Stimulated activated naive CD4-positive, alpha-beta T cell (primary cell): ENCODE measurements around the gene CHFR.
"Not testable (repeated sequence)": the region's sequence is repeated elsewhere in the genome, so short reads cannot be mapped to it uniquely, and the experiment has no call there.

Experiments used
- DNase-seq, 6 experiments: peaks; one replicate each; lab custom pipeline; 2025; lab: John Stamatoyannopoulos, UW

CHFR gene

DNA sequence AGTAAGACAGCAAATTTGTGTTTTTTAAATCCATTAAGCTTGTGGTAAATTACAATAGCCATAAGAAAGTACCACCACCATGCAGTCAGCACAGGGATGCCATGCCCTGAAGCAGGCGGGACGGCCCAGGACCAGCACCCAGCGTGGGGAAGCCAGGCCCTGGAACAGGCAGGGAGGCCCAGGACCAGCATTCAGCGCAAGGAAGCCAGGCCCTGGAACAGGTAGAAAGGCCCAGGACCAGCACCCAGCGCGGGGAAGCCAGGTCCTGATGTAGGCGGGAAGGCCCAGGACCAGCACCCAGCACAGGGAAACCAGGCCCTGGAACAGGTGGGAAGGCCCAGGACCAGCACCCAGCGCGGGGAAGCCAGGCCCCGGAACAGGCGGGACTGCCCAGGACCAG lies 13.2 kb downstream of the CHFR start:
- no peak for DNase-seq

GRCh38 chr12:132873724-132874123 lies 13.7 kb downstream of the CHFR start:
- no peak for DNase-seq

DNA sequence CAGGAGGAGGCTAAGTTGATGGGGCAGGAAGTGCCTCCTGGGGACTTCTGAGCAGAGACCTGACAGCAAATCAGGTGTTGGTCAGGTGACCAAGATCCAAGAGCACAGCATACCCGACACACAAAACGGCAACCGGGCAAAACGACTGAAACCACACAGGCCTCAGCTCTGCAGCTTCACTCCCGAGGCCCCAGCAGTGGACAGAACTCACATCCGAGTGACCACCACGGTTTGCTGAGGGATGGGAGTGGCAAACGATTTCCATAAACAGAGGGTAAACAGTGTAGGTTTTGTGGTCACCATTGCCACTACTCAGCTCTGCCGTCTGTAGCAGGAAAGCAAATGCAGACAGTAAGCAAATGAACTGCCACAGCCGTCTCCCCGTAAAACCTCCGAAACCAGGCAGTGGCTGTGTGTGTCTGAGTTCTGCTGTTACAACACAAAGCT lies 14.4 kb downstream of the CHFR start:
- peak; percentile 10 to 69 (median 18) for DNase-seq

GRCh38 chr12:132872073-132872855 lies 15.1 kb downstream of the CHFR start:
- DNase-seq = peak in 1 of 6 experiments; percentile 13

DNA sequence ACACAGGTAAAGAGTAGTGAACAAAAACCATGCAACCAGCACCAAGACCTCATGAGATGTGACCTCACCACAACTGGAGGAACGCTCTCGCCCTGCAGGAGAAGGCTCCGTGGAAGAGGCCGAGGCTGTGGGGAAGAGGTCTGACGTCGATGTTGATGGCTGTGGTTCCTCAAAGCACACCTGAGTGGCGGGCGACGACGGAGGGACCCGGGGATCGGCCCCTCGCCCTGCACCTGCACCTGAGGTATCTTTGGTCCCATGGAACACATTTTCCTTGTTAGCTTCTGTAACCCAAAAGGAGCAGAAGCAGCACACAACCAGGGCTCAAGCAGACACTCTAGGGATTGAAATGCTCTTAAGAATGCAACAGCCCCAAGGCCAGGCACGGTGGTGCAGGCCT lies 17.9 kb downstream of the CHFR start:
- no peak for DNase-seq

DNA sequence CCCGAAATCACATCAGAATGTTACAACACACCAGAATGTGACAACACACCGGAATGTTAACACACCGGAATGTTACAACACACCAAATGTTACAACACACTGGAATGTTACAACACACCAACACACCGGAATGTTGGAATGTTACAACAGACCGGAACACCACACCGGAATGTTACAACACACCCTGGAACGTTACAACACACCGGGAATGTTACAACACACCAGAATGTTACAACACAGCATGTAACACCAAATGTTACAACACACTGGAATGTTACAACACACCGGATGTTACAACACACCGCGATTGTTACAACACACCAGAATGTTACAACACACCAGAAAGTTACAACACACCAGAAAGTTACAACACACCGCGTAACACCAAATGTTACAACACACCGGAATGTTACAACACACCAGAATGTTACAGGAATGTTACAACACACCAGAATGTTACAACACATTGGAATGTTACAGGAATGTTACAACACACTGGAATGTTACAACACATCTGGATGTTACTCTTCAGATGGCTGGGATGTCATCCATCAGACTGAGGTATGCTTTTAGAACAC lies 21.1 kb downstream of the CHFR start:
- no peak for DNase-seq

GRCh38 chr12:132861558-132861957 lies 25.8 kb downstream of the CHFR start:
- no peak for DNase-seq

DNA sequence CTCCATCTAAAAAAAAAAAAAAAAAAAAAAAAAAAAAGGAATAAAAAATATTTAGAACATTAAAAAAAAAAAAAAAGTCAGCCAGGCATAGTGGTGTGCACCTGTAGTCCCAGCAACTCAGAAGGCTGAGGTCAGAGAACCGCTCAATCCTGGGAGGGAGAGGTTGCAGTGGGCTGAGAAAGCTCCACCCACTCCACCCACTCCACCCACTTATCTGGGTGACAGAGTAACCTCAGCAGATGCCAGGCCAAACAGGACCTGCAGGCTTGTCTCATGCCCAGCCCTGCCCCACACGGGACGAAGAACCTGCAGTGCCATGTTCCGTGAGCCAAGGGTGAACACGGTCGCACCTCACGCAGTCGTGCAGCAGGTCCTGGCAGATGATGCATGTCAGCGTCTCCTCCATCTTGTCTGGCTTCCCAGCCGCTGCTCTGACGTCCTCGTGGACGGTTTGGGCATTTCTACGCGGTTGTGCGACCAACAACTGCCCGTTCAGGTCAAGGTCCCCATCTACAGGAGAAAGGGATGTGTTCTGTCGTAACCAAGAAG lies 28.6 kb downstream of the CHFR start:
- DNase-seq = no peak

GRCh38 chr12:132857019-132857418 lies 30.4 kb downstream of the CHFR start:
- not testable (repeated sequence) for DNase-seq

DNA sequence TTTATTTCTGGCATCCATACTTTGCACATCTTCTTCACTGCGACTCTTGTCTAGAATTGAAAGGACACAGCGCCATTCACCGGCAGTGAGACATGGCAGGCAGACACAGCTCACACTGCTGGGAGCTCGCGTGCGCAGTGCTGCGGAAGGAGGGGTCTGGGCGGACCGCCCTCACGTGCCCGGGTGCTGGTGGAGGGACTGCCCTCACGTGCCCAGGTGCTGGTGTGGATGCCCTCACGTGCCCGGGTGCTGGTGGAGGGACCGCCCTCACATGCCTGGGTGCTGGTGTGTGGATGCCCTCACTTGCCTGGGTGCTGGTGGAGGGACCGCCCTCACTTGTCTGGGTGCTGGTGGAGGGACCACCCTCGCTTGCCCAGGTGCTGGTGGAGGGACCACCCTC lies 30.8 kb downstream of the CHFR start:
- DNase-seq = no peak

DNA sequence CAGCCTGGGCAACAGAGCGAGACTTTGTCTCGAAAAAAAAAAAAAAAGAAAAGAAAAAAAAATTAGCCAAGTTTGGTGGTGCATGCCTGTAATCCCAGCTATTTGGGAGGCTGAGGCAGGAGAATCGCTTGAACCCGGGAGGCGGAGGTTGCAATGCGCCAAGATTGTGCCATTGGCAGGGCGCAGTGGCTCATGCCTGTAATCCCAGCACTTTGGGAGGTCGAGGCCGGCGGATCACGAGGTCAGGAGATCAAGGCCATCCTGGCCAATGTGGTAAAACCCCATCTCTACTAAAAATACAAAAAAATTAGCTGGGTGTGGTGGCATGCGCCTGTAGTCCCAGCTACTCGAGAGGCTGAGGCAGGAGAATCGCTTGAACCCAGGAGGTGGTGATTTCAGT lies 32.2 kb downstream of the CHFR start:
- not testable (repeated sequence) for DNase-seq

- no peak for DNase-seq
Observed at GRCh38 chr12:132853285-132854092, 33.9 kb downstream of the CHFR start.

GRCh38 chr12:132852496-132852895 lies 34.9 kb downstream of the CHFR start:
- no peak for DNase-seq

GRCh38 chr12:132851465-132851864 lies 35.9 kb downstream of the CHFR start:
- no peak for DNase-seq

- DNase-seq = no peak
Observed at GRCh38 chr12:132850291-132850690, 37.1 kb downstream of the CHFR start.

DNA sequence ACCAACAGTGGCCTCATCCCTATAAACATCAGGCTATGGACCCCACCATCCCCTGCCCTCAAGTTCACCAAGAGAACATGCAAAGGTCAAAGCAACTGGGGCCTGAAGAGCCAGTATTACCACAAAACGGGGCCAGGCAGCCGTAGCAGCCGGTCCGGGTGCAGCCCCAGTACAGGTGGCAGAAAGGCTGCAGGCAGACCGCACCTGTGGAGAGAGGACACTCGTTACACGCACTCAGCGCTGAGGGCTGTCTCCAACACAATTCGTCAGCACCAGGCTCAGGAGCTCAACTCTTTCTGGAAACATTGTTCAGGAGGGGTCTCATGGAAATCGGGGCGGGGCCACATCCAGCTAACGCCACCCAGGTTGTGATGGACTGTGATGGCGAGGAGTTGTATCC lies 38.9 kb downstream of the CHFR start:
- DNase-seq = no peak

DNA sequence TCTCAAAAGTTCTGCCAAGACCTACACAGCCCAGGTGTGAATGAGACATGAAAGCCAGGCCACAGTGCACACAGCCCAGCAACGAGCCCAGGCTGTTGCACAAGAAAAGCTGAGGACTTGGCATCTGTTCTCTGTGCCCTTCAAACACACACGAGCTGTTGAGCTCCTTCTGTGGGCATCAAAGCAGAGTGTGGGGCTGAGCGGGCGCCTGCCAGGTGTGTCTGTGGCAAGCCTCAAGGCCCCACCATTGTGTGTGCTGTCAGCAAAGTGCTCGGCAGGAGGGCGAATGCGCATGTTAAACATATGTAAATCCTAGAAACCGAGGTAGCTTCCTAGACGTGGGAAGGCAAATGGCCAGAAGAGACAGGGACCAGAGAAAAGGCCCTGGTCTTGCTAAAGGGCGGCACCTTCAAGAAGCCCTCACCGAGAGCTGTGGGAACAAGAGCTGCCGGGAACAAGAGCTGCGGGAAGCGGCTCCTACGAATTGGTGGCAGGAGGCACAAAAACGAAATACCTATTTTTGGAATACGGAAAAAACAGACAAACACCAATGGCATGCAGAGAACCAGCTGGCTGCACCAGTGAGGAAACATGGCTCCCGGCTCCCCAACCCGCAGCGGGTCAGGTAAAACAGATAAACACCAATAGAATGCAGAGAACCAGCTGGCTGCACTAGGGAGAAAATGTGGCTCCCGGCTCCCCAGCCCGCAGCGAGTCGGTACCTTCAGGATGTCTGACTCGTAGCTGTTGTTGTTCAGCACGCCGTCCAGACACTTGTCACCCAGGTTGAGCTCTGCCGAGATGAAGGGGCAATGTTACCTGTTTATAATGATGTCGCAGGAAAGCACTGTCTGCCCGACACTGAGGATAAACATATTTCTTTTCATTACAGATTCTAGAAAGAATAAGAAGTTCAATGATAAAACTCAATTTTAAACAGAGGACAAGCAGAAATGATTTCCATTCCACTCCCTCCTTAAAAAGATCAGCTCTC lies 39.7 kb downstream of the CHFR start:
- peak in 2 of 6 experiments; percentile 31 to 32 for DNase-seq

DNA sequence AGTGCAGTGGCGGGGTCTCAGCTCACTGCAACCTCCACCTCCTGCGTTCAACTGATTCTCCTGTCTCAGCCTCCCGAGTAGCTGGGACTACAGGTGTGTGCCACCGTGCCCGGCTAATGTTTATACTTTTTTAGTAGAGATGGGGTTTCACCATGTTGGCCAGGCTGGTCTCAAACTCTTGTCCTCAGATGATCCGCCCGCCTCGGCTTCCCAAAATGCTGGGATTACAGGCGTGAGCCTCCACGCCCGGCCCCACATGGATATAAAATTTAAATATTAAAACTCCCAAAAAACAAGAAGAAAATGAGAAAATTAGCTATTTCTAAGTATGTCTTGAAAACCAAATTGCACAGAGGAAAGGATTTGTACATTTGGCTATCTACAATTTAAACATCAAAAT lies 42.7 kb downstream of the CHFR start:
- not testable (repeated sequence) for DNase-seq

GRCh38 chr12:132842449-132843045 lies 44.9 kb downstream of the CHFR start:
- DNase-seq = no peak

DNA sequence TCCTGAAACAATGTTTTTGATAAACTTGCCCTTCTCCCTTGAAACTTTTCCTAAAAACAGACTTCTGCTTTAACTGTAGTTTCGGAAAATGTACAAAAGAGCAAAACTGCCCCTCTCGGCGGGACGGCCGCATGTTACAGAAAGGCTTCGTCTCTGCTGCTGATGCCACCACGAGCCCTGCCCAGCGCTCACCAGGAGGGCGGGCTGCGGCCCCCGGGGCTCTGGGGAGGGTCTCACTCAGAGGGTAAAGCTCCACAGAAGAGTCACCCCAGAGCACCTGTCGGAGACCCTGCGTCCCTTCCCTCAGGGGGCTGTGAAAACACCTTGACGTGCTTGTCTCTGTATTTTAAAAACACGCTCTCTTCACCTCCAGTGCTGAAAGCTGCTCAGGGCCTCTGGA lies 46.3 kb downstream of the CHFR start:
- DNase-seq = no peak

DNA sequence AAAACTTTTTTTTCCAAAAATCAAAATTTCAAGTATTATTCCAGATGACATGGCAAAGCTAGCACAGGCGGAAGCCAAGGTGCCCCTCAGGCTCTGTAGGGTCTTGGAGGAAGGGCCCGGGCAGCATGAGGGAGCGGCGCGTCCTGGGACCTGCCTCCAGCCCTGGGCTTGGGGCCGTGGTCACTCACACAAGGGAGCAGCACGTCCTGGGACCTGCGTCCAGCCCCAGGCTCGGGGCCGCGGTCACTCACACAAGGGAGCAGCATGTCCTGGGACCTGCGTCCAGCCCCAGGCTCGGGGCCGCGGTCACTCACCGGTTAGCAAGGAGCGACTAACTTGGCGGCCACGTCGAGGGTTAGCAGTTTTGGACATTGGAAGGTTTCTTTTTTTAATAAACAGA lies 46.9 kb downstream of the CHFR start:
- DNase-seq = no peak
